NCI-H1930 (cell line): ENCODE data around the gene CCDC134.

ENCODE experiments used
- DNase-seq, 2 experiments: peaks; one replicate each; lab custom pipeline; 2025; lab: John Stamatoyannopoulos, UW

Gene CCDC134

DNA sequence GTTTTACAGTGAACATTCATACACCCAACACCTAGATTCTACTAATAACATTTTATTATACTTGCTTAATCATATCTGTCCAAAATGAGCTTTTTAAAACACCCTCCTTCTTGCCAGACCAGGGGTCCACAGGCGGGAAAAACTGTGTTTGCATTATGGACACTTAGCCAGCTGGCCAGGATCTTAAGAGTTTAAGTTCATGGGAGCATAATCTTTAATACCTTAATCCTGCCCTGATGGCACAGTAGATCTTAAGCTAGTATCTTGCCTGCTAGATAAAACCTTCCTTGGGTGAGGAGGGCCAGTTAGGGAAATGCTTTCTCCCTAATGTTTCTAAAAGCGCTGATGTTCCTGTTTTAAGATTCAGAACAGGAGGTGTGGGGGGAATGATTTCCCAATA, 13.1 kb upstream of the CCDC134 start:
- DNase-seq, result no peak

DNA sequence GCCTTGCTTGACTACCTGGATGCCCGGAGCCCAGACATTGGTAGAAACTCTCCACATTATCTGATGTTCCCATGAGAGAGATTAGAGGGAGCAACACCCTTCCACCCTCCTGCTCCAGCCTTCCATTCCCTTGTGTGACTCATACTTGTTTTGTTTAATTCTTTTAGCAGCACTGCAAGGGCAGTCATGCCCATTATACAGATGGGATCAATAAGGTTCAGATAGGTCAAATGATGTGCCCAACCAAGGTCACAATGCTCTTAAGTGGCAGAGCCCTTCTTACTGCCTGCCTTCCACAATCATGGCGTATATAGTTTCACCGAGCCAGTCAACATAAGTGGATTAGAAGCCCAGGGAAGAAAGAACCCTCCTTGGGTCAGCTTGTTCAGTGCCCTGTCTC, 6.6 kb upstream of the CCDC134 start:
- DNase-seq, result no peak

DNA sequence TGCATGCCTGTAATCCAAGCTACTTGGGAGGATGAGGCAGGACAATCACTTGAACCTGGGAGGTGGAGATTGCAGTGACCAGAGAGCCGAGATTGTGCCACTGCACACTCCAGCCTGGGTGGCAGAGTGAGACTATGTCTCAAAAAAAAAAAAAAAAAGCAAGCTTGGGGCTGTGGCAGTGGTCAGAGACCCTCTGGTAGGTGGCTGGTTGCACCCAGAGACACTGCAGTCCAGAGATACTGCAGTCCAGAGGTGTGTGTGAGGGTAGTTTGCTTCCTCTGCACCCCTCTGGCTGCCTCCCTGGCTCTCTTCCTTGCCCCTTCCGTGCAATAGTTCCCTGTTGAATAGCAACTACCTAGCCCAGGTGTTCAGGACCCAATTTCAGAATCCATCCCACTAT, 1.7 kb upstream of the CCDC134 start:
- no peak for DNase-seq

DNA sequence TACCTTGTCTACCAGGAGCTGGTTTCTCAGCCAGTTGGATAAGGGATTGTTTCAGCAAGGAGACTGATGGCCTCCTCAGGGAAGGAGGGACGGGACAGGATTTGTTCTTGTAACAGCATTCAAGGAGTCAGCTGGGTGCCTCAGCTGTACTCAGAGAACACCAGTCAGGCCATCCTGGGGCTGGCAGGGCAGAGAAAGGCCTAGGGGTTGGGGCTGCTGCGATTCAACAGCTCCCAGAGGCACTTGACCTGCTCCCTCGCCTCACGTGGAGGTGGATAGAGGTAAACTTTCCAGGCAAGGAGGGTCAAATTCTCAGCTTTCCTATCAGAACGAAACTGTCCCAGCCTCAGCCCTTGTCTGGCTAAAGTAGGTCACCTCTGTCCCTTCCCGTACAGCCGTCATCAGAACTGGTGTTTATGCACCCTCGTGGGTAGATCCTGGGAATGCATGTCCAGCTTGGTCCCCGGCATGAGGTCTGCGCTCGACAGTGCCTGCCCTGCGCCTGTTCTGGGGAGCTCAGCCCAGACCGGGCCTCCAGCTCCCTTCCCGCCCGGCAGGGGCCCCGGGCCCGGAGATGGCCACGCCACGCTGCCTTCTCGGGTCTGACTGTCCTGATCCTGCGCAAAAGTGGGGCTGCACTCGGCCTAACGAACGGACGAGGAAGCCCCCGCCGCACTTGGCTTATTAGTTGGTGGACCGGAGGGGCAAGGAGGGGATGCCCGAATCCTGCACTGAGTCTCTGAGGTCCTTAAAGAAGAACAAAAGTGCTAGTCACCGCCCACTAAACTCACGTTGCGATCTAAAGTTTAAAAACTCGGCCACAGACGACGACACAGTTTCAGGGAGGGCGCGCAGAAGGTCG, 762 bp upstream of the CCDC134 start:
- DNase-seq, result no peak

DNA sequence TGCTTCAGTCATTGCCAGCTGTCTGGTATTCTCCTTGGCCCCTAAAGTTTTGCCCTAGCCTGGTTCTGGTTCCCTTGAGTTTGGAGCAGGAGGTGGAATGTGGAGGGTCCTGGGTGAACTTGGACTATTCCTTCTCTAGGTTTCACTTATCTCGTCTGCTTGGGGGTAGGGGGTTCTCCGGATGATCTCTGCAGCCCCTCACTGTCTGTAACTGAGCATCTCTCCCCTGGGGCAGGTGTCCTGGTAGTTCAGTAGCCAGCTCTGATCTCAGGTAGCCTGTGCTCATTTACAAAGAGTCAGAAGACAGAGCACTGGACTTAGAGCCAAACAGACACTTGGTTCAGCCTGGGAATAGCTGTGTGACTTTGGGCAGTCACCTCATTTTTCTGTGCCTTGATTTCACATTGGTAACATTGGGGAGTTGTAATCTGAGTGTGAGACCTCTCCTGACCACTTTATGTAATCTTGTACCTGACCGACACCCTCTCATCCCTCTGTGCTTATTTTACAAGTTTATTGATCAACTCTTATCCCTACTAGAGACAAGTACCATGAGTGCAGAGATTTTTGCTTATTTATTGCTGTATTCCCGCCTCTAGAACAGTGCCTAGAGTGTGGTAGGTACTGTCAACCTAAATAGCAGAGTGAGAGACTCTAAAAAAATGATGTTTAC, 804 bp downstream of the CCDC134 start:
- DNase-seq, result no peak

DNA sequence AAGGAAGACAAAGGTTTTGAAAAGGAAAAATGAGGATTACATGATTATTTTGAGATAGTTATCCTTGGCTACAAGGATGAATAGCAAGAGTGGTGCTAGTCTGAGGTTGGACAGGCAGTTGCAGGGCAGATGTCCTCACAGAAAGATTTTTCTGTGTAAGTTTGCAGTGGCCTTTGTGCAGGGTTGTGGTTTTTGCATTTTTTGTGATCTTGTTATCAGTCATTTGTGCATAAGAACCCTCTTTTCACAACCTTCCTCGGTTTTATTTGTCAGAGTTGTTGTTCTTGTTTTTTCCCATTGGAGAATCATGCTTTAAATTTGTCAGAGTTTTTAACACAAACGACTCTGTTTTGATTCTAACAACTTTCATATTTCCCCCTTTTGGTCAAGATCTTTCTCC, 1.4 kb downstream of the CCDC134 start:
- DNase-seq, result no peak

DNA sequence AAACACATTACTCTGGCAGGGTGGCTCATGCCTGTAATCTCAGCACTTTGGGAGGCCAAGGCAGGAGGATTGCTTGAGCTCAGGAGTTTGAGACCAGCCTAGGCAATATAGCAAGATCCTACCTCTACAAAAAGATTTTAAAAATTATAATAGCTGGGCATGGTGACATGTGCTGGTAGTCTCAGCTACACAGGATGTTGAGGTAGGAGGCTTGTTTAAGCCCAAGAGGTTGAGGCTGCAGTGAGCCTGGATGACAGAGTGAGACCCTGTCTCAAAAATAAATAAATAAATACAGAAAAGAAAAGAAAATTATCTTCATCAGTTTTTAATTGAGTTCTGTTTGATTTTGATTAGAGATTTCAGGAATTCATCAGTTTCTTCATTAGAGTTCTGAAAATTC, 5.2 kb downstream of the CCDC134 start:
- no peak for DNase-seq

DNA sequence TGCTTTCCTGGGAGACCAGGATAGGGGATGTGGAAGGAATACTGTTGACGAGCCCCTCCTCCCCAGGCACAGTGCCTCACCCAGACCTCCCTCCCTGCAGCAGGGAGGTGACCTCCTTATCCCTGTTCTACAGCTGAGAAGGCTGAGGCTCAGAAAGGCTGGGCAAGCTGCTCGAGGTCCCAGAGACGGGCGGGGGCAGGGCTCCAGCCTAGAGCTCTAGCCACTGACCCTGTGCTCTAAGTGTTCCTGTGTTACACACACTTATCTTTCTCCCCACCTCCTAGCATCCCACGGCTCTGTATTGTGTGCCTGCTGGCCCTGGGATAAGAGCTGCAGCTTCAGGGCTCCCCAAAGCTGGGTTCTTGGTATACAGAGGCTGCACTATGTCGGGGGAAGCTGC, 7.9 kb downstream of the CCDC134 start:
- no peak for DNase-seq

DNA sequence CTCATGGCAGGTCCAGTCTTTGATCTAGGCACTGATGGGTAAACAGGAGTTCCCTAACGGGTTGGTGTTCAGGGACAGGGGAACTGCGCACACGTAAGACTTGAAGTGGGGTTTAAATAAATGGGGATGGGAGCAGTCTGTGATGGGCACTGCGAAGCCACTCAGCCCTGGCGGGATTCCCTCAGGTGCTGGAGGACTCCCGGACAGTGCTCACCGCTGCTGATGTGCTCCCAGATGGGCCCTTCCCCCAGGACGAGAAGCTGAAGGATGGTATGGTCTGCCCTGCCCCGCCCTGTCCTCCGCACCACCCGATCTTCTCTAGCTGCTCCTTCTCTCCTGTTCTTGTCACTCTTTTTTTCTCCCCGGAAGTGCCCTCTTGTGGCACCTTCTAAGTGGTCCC, 9.5 kb downstream of the CCDC134 start:
- no peak for DNase-seq

DNA sequence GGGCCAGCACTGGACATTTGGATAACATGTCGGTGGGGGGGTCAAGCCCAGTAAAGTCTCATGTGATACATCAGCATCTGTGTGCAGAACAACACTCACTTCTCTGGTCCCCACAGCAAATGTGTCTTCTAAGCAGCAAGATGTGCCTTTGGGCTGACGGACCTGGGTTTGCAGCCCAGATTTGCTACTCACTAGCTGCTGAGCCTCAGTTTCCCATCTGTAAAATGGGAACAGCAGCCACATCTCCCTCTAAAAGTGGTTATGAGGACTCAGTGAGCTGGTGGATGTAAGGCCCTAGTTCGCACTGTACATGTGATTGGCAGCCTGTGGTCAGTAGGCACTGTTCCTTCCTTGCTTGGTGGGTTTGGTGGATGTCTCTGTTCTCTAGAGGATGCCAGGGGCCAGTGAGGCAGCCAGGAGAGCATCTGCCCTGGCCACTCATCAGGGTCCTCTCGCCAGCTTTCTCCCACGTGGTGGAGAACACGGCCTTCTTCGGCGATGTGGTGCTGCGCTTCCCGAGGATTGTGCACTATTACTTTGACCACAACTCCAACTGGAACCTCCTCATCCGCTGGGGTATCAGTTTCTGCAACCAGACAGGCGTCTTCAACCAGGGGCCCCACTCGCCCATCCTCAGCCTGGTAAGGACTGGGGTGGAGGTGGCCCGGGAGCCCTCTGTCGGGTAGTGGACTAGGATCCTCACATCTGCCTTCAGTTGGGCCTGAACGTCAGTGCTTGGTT, 12.5 kb downstream of the CCDC134 start:
- no peak for DNase-seq

DNA sequence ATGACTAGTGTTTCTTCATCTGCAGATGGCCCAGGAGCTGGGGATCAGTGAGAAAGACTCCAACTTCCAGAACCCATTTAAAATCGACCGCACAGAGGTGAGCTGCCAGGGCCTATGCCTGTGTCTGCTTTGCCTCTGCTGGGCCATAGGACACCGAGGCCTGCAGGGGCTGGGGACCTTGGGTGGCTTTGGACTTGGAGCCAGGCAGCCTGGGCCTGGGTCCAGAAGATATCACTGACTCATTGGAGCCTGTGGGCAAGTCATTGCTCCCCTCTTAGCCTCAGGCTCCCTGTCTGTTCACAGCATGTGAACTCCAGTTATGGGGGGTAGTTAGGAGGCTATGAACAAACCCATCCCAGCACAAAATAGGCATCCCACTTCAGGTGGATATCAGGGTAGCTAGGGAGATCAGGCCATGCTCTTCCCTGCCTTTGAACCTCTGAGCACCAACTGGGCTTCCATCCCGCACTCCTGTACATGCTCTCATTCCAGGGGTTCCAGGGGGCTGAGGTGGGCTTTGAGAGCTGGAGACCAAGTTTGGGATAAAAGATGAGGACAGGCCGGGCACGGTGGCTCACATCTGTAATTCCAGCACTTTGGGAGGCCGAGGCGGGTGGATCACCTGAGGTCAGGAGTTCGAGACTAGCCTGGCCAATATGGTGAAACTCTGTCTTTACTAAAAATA, 13.4 kb downstream of the CCDC134 start:
- no peak for DNase-seq

DNA sequence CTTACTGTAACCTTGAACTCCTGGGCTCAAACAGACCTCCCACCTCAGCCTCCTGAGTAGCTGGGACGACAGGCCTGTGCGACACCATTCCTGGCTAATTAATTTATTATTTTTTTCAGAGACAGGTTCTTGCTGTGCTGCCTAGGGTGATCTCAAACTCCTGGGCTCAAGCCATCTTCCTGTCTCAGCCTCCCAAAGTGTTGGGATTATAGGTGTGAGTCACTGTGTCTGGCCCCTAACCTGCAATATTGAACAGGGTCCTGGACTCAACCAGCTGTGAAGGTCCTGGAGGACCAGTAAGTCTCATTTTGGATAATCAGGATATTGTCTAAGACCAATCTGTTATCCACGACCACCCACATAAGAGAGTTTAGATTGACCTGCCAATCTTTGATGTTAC, 15.2 kb downstream of the CCDC134 start:
- DNase-seq, result no peak

DNA sequence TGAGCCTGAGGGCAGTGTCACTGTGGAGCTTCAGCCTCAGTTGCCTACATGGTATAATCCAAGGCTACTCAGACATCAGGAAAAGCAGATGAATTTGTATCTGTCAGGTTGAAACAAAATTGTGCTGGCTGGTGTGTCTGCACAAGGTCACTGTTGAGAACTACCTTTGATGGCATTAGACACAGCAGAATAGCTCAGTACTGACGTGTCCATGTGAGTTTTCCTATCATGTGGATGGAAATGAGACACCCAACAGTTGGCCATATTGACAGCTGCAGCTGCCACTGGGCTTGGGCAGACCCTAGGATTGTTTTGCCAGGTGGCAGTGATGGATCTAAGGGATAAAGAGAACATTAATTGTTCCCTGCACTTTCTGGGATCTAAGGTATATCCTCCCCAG, 15.8 kb downstream of the CCDC134 start:
- DNase-seq, result no peak

DNA sequence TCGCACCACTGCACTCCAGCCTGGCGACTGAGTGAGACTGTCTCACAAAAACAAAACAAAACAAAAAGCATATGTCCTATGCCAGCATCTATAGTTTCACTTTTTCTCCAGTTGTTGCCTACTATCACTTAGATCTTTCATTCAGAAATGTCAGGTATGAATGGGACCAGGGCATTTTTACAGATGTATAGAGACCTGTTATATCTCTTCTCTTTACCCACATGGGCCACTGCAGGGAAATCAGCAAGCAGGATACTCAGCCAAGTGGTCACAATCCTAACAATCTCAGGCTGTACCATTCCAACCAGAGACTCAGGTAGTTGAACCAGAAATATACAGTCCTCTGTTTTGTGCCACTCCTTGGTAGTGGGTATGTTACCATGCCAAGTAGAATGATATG, 16.4 kb downstream of the CCDC134 start:
- no peak for DNase-seq

DNA sequence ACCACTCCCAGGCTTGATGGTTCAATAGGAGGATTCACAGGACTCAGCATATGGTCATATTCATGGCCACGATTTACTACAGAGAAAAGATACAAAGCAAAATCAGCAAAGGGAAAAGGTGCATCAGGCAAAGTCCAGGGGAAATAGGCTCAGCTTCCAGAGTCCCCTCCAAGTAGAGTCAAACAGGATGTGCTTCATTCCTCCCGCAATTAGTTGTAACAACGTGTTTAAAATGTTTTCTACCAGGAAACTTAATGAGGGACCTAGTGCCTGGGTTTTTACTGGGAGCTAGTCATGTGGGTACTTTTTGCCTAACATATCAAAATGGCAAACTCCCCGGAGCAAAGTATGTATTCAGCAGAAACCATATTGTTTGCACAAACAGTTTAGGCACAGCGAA, 17.5 kb downstream of the CCDC134 start:
- DNase-seq, result no peak

DNA sequence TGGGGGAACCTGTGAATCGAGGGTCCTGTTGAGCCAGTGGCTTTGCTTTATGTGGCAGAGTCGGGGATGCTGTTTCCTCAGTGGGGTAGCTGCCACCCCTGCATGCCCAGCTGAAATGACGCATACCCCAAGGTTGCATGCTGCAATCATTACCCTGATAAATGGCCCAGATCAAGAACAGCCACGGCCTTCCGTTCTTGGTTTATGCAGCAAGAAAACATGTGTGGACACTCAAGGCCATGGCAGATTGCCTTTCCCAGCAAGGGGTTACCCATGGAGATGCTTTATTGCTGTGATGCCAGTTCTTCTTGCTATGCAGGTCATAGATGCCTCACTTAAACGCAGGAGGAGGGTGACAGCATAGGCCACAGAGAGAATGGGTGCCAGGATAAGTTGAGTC, 18.1 kb downstream of the CCDC134 start:
- no peak for DNase-seq

DNA sequence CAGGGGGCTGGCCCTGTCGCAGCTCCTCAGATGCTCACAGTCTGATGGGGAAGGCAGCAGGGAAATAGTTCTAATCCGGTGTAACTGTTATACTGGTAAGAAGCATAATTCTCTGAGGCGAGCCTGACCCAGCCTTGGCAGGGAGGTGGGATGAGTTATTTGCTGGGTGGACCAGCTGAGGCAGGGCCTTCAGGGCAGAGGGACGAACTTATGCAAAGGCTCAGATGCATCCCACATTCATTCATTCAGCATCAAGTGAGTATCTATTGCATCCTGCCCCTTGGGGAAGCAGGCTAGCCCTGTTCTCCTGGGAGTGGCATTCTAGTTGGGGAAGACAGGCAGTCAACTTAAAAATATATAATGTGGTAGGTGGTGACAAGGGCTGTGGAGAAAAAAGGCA, 18.8 kb downstream of the CCDC134 start:
- DNase-seq, result no peak

DNA sequence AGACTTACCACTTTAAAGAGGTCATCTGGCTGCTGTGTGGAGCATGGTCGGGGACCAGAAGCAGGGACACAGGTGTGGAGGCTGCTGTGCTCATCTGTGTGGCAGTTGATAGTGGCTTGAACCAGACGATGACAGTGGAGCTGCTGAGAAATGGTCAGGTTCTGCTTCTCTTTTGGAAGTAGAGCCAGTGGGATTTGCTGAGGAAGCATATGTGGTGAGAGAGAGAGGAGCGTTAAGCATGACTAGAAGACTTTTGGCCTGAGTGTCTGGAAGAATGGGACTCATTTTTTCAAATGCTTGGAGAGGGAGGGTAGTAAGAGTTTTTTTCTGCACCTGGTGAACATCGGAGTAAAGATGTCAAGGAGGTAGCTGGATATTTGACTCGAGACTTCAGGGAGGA, 20.0 kb downstream of the CCDC134 start:
- no peak for DNase-seq

DNA sequence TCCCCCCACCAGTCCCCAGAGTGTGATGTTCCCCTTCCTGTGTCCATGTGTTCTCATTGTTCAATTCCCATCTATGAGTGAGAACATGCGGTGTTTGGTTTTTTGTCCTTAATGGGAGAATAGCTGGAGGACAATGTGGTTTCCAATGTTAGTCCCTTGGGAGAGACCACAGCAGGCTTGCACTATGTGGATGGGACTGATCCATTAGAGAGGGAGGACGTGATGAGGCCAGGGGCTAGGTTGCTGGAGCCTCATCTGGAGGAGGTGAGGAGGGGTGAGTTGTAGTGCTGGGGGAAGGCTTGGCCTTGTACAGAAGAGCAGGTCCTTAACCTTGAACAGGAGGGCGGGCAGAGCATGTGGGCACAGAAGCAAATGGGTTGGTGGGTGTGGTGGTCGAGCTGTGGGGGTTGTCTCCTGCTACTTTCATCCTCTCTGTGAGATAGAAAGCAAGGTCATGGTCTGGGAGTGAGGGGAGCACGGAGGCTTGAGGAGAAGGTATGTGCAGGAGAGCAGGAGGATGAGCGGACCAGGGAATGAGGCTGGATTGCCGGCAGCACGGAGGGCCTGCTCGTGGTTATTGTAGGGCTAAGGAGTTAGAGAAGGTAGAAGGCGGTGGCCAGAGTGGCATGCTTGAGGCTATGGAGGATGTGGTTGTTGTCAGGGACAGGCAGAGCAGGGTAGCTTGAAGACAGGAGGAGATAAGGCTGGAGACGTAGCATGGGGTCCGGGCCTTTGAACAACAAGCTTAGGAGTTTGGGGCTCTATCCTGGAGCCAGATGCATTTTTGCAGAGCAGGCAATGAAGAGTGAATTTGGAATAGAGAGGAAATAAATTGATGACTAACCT, 21.2 kb downstream of the CCDC134 start:
- no peak for DNase-seq

DNA sequence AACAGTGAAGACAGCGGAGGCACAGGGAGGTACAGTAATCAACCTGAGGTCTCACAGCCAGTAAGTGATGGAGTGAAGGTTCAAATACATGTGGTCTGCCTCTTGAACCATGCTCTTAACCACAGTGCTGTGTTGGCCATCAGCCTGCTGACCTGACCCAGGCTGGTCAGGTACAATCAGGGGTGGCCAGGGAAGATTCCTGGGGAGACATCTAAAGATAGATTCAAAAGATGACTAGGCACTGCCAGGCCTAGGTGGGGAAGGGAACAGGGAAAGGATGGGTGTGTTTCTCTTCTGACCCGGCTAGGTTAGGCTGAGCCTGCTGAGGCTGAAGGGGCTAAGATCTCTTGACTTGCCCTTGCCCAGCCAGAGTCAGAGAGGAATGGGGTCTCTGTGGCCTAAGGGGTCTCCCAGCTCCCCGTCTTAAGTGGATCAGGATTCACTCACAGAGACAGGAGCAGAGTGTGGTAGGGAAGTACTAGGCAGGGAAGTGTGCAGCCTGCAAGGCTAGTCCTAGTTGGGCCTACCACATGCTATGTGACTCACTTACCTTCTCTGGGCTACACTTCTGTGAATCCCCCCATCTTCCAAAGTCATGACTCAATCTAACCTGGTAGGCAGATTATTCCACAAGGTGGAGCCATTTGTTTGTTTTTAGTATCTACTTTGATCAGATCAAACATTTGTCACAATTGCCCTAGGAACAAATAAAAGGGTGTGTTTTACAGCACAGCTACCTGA, 22.0 kb downstream of the CCDC134 start:
- peak; percentile 31 to 47 for DNase-seq

DNA sequence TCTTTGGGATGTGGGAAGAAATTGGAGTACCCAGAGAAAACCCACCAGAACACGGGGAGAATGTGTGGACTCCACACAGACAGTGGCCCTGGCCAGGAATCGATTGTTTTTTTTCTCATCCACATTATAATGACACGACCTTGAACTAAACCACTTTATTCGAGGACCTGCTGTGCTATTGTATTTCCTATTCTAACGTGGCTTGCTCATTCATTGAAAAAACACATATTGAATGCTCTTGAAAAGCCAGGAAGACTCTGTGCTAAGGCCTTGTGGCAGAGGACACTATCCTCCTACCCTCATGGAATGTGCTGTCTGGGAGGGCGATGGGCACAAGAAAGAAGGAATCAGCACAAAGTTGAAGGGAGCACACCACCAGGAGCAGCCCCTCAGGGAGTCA, 23.3 kb downstream of the CCDC134 start:
- DNase-seq, result no peak
